Motor neuron (in vitro differentiated cells): ENCODE measurements around the gene UGT2B28. TPM values are rescaled to one million over a fixed set of nuclear protein-coding genes. Genes with fewer than 3 reads are reported as not detected.

Experiments used
- total RNA-seq, 8 experiments: library from RNA; unstranded; fragments of 300-600 nt; gene quantifications; 2 replicates each; pipeline versions ENCODE4 v1.2.3 to v1.2.4, GENCODE V29; 2022

Gene UGT2B28
- total RNA-seq, 8 experiments from 2014 or later: not detected

Other genes with a start within 250 kb of the UGT2B28 start
- under 1 TPM in 1 of 8 experiments, not detected in 7; 0.19 TPM for gene UGT2B7, start 184.0 kb upstream of the UGT2B28 start, total RNA-seq
- under 1 TPM in 1 of 8 experiments, not detected in 7; 0.14 TPM for gene UGT2B11, start 65.7 kb upstream of the UGT2B28 start, total RNA-seq
- under 1 TPM in 1 of 8 experiments, not detected in 7; 0.14 TPM for gene UGT2B4, start 215.4 kb downstream of the UGT2B28 start, total RNA-seq